ENCODE data around the gene SWT1.

Gene SWT1, protein sequence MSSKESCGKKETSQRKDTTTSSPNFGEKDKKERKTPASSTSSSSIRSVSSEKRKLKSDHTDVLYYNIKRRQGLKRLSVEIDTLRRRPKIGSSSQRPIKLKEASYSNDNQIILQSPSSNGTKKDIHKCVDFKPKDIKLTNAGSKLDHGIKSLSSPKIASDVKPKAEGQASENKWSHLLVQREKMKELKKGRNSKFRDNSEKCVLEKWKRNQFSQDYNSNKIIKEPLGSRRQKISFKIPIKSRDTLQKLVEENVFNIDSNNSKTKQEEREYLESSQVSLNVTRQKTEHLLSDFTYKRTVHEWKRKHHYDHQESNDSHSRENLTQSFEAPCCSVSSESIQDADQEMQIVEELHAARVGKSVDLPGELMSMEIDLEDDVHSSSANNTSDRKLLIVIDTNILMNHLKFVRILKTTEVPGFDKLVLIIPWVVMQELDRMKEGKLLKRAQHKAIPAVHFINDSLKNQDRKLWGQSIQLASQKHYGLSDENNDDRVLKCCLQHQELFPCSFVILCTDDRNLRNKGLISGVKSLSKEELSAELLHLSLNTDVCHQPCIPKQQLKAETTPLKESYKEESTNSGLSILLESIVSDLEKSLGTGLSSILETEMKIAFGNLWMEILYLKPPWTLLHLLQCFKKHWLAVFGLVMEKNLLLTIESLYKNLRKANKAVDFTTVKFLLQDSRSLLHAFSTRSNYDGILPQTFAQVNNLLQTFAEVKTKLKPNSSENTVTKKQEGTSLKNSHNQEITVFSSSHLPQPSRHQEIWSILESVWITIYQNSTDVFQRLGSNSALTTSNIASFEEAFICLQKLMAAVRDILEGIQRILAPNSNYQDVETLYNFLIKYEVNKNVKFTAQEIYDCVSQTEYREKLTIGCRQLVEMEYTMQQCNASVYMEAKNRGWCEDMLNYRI

DNA sequence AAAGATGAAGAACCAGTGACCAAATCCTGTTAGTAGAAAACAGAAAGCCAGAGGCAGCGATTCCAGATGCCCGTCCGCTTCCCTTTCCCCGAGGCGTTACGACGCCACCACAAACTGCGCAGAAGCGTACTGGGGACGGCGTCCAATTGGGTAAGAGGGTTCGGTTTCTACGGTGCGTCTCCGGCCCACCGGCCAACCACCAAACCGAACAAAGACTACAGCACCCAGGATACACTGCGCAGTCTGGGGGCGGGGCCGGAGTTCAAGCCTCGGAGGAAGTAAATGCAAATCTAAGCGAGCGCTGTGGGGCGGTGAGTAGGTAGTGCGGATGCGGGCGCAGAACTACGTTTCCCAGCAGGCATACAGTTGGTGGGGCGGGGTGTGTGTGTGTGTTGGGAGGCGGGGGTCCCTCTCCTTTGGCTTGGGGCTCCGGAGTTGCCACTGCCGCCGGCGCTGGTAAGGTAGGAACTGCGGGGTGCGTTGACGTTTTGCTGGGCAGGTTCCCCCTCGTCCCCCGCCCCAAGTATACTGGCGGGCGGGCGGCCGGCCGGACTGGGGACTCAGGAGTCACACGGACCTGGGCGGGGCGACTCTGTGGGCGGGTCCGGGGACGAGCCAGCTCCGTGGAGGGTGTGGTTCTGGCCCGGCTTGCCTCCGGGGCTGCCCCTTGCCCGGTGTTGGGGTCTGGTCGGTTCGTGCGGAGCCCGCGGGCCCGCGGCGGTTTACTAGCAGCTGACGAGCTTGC, at the start of gene SWT1, which contains the start of gene TRMT1L:
TSS of gene SWT1 (plus strand) at position 314 of the 745 bp plus-strand sequence. CDS start 3,675 bp downstream, outside the sequence.
TSS of gene TRMT1L (minus strand) at position 100 of the 745 bp plus-strand sequence. CDS start 241 bp downstream, outside the sequence.
- DNase-seq (ENCODE audit: low read depth in 3 of 3, low spot score in 1 of 3): peak; percentile 92 to 96 (median 93)

DNA sequence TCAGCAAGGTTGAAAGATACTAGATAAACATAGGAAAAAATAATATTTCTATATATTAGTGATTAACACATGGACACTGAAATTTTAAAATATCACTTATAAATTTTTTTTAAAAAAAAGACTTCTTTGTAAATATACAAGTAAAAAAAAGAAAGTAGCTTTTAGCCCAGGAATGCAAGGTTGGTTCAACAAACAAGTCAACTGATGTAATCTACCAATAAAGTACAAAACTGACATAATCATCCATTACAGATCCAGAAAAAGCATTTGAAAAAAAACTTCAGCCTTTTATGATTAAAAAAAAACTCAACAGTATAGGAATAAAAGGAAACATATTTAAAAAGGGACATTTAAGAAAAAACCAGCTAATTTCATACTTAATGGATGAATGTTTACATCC, 48.6 kb upstream of the SWT1 start:
- no peak for DNase-seq (ENCODE audit: low read depth in 3 of 3, low spot score in 1 of 3)

DNA sequence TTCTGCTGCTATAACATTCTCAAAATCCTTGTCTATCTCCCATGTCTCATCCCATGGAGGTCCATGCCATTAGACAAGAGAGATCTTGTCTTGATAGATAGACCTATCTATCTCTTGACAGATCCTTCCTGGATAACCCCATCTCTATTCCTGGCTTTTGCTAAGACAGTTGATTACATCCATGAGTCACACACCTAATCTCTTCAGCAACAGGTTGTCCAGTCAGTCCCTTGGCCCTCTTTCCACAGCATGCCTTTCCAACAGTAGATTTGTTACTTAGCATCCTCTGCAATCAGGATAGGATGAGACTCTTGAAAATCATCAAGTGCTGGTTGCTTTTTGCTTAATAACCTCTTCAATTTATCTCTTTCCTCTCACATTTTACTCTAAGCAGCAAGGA, 46.8 kb upstream of the SWT1 start:
- DNase-seq (ENCODE audit: low read depth in 3 of 3, low spot score in 1 of 3): no peak

DNA sequence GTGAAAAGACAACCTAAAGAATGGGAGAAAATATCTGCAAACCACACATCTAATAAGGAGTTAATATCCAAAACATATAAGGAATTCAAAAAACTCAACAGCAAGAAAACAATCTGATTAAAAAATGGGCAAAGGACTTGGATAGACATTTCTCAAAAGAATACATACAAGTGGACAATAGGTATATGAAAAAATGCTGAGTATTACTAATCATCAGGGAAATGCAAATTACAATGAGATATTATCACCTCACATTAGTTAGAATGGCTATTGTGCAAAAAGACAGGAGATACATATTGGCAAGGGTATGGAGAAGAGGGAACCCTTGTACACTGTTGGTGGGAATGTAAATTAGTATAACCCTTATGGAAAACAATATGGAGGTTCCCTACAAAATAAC, 45.1 kb upstream of the SWT1 start:
- DNase-seq (ENCODE audit: low read depth in 3 of 3, low spot score in 1 of 3): no peak

DNA sequence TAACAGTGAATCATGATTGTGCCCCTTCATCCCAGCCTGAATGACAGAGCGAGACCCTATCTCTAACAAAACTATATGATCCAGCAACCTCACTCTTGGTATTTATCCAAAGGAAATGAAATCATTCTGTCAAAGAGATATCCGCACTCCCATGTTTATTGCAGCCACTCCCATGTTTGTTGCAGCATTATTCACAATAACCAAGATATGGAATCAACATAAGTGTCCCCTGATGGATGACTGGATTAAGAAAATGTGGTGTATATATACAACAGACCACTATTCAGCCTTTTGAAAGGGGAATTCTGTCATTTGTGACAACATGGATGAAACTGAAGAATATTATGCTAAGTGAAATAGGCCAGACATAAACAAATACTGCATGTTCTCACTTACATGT, 44.6 kb upstream of the SWT1 start:
- no peak for DNase-seq (ENCODE audit: low read depth in 3 of 3, low spot score in 1 of 3)

DNA sequence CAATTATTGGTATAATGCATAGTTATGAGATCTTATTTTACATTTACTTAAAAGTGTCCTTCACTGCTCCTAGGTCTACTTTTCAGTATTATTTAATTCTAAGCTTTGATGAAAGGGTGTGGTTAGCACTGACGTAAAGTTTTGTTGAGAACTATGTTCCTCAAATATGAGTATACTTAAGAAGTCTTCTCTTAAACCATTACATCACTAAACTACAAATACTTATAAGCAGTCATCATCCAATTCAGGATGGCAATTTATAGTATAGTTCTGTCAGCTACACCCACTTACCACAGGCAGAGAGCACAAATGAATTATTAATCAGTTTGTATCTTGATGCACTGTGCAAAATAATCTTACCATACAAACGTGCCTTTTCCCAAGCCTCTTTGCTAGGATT, 27.3 kb upstream of the SWT1 start:
- no peak for DNase-seq (ENCODE audit: low read depth in 3 of 3, low spot score in 1 of 3)

DNA sequence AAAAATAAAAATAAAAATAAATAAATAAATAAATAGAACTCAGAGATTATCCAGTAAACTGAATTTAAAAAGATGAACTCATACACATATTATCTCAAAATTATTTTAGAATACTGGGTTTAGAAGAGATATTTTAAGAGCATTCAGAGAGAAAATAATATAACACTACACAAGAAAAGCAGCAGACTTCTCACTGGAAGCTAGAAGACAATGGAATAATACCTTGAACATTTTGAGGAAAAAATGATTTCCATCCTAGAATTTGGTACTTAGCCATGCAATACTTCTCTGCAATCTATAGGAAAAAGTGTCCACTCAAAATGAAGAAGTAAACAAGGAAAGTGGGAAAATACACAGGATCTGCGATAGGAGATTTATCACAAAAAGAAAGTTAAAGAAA, 24.4 kb upstream of the SWT1 start:
- no peak for DNase-seq (ENCODE audit: low read depth in 3 of 3, low spot score in 1 of 3)

DNA sequence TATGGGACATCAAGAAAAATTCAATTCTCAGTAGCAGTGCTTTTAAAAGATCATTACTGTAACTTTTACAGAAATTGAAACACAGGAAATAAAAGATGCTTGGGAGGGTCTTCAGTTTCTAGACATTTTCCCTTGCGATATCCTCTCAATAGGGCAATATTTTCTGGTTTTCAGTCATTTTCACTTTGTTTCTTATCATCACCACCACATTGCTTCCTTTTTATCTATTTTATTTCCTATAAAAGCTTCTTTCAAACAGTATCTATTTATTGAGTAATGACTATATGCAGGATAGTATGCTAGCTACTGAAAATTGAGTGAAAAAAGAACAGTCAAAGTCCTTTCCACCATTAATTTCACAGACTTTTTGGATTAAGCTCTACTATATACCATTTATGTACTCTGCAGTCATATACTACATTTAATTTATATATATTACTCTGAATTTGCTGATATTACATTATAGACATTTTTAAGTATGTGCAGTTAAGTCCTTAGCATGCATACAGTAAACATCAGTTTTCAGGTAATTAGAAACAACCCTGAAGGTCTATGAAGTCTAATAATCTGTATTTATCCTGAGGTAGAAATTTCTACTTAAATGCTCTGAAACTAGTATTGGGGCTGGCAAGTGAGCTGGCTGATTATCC, 18.9 kb upstream of the SWT1 start:
- DNase-seq (ENCODE audit: low read depth in 3 of 3, low spot score in 1 of 3): no peak

DNA sequence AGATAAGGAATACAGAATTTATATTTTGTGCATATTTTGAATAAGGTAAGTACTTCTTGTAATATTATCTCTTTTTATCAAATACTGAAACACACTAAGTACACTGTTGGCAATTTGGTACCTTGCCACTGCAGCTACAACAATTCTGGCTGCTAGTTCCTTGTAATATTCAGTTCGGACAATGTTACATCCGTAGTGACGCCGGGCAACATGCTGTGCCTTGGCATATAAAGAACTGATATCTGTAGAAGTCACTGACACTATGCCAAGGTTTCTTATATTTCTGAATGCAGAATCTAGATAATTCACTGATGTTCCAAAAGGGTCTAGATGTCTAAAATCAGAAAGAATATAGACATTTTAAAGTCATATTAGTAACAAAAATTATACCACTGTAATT, 17.7 kb upstream of the SWT1 start:
- DNase-seq (ENCODE audit: low read depth in 3 of 3, low spot score in 1 of 3): no peak

DNA sequence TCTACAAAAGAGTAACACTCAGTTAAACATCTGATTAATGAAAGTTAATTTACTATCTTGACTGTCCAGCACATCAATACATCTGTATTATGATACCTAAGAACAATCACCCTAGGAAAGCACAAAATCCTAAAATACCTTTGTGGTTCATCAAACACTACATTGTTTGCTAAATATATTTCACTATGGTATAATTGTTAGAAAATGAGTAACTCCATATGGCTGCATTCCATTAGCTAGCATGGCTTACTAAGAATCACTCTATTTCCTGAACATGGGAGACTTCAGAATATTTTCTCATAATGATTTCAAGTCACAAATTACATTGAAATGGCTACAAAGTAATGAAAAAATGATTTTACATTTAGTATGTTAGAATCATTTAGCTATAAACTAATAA, 12.7 kb upstream of the SWT1 start:
- no peak for DNase-seq (ENCODE audit: low read depth in 3 of 3, low spot score in 1 of 3)

DNA sequence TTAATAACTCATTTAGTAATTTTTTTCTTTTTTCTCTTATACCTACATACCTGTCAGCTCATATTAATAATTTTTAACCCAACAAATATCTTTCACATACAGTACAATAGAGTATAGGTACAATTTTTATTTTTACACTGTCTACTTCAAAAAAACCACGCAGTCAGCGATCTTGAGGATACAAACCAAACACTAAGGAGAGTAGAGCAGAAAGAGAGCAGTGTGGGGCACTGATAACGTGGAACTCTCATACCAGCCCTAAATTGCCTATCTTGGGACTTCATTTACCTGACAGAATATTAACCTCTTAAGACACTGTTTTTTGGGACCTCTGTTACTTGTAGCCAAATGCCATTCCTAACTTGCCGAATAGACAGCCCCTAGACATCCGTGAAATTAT, 5.8 kb upstream of the SWT1 start:
- DNase-seq (ENCODE audit: low read depth in 3 of 3, low spot score in 1 of 3): no peak

DNA sequence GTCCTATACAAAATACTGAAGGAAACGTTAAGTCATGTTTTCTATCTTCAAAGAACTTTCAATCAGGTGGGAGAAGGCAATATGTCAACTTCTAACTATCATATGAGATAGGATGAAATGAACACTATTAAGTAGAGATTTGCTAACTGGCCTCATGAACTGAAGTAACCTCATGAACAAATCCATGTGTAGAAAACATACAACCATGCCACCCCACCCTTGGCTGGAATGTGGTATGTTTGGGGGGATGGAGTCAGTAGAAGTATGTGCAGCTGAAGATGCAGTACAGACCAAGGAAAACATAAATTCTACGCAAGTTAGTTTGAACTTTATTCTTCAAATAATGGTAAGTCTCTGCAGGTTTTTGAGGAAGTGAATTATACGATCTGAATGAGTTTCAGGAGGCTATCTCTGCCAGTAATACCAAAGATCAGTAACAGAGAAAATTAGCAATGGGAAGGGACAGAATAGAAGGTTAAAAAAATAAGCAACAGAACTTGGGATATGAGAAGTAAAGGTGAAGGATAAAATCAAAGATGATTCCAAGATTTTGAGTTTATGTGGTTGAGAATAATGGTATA, 4.7 kb upstream of the SWT1 start:
- DNase-seq (ENCODE audit: low read depth in 3 of 3, low spot score in 1 of 3): no peak

DNA sequence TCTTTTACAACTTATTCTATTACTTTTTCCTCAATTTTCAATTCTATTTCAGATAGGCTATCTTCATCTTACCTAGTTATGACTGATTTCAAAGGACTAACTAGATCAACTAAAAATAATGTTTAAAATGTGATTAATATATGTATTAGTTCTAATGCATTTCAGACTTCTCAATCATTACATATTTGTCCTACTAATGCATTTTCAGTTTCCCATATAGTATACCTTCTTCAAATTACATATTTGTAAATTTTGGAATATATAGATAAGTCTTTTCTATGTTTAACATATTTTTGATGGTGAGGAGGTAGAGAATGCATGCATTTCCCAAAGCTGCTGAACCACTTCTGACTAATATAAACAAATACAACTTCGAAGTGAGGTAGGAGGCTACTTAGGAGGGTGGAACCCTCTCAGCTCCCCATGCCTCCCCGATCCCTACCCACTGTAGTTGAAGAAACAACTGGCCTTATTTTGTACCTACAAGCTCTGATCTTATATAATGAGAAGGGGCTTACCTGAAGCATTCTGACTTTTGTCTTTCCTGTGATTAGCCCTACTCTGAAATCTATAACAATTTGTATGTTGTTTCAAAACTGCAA, 2.0 kb upstream of the SWT1 start:
- DNase-seq (ENCODE audit: low read depth in 3 of 3, low spot score in 1 of 3): no peak

DNA sequence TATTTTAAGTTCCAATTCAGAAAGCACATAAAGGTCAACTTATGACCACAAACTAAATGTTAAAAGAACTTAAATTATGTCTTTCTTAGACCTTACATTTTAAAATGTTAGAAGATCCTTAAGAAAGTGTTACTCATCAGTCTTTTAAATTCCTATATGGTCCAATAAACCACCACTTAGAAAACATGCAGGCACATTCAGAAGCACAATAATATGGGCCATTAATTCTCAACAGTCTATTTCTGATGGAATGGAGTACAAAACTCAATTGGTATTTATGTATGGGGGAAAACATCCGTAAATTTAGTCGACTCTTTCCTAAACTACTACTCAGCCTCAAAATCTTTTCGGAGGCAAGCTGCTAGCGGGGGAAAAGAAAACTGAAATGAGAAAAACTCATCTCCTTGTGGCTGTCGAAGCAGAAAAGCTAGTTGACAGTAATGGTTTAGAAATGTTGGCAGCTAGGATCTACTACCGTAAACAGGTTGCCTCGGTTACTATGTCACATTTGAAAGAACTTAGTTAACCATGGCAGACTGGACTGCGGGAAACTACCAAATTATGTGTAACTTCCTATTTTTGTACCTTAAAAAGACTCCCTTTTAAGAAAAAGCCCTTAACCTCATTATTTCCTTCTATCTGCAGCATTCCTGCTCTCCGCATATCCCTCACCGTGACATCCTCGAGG, 1.2 kb upstream of the SWT1 start:
- DNase-seq (ENCODE audit: low read depth in 3 of 3, low spot score in 1 of 3): no peak

DNA sequence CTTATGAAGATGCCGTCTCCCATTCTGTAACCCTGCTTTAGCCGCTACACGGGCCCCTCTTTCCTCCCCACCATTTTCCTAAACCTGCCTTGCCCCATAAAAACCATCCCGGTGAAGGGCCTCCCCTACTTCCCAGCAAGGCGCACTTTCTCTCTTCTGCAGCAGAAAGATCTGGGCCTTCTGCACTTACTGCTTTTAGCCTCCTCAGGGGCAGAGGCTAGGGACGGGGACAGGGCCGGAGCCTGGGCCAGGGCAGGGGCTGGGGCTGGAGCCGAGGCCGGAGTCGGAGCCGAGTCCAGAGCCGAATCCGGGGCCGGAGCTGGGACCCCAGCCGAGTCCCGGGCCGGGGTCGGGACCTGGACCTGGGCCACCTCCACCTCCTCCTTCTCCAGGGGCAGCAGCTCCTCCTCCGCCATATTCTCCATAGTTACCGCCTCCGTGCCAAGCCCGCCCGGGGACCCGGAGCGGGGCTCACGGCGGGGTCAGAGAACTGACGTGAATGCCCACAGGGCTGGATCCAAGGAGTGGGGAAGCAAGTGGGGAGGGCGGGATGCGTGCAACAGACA, 596 bp upstream of the SWT1 start:
- peak in 1 of 3 donors; percentile 5 for DNase-seq (ENCODE audit: low read depth in 3 of 3, low spot score in 1 of 3)

DNA sequence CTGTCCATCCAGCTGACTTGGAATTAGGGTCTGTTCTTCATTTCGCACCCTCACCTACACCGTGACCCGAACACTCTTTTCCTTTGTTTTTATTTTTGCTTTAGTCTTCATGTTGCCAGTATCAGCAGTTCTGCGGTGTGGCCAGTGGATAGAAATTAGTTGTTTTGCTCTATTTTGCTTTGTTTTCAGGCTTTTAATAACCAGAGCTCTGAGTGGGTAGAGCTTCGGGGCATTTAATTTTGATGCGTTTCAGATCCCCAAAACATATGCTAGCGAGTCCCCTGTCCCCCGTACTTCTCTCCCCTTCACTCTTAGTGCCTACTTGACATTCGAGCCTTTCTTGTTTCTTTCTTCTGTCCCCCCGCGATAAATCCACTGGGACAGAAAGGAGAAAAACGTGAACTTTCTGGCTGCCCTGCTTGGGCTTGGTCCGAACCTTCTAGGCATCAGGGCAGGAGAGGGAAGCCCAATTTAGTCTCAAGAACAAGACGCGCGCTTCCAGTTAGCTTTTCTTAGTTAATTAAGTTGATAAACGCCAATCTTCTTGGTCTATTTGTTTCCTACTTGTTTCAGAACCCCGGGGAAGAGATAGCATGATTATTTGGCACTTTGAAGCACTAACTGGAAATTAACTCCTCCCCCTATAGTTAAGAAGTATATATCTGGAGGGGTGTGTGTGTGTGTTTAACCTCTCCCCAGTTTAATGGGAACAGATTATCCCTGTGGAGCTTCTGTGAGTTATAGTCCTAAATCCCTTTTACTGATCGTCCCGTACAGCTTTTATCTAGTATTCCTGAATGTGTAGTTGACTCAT, 839 bp downstream of the SWT1 start:
- no peak for DNase-seq (ENCODE audit: low read depth in 3 of 3, low spot score in 1 of 3)

DNA sequence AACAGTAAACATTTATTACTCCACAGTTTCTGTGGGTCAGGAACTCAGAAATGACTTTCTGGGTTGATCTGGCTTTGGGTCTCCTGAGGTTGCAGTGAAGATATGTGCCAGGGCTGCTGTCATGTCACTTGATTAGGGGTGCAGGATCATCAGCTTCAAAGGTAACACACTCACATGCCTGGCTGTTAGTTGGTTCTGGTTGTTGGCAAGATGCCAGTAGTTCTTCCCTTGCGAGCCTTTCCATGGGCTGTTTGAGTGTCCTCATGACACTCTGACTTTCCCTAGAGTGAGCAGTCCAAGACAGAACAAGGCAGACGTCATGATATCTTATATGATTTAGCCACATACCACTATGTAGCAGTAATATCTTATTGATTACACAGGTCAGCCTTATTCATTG, 1.8 kb downstream of the SWT1 start:
- DNase-seq (ENCODE audit: low read depth in 3 of 3, low spot score in 1 of 3): no peak

DNA sequence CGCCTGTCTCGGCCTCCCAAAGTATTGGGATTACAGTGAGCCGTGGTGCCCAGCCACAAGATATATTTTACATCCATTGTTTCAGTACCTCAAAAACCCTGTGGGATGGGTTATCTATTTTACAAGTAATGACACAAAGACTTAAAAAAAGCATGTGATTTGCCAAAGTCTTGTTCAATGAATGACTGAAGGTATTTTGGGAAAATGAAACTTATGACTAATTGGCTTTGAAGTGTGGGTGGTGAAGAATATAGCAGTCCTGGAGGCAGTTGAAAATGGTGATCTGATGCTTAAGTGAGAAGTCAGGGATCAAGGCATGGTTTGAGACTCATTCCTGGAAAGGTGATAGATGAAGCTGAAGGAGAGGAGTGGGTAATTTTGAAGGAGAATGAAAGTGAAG, 3.0 kb downstream of the SWT1 start:
- no peak for DNase-seq (ENCODE audit: low read depth in 3 of 3, low spot score in 1 of 3)

Data from stimulated activated CD4-positive, alpha-beta T cell treated with anti-CD3 and anti-CD28 coated beads, TNF-alpha, amount 100 ng/mL, for 1 hour (primary cell).